GM12892 (cell line): Measurements from ENCODE around the gene NOL4L.

Experiments used
- POLR2A ChIP-seq: IDR thresholded peaks from 2 replicates; pipeline ENCODE4 v1.6.1; 2011; ENCODE audit warnings: low read depth, low read length, control low read depth
- TAF1 ChIP-seq: IDR thresholded peaks from 2 replicates; pipeline ENCODE4 v1.6.1; 2011; ENCODE audit warnings: low read depth, mild to moderate bottlenecking, control low read depth, low read length, borderline replicate concordance

DNA sequence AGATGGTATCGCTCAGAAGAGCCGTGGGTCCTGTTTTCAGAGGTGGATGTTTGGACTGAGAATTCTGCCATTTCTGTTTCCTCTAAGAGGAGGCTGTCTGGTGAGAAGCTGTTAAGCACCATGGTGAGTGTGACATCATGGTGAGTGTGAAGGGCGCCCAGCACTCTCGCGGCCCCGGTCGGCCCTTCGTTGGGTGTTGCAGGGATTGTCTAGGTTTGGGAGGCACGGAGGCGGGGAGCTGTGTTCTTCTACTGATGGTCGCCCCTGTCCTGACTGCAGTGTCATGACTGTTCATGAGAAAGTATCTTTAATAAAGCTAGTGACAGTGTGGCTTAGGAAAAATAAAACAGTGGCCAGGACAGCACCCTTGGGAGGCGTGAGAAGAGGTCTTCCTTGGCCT is 70.4 kb downstream of the NOL4L start:
- no peak for TF ChIP-seq POLR2A
- no peak for TF ChIP-seq TAF1
